ENCODE data around the gene TMEM120B. TPM values are rescaled to one million over a fixed set of nuclear protein-coding genes. Genes with fewer than 3 reads are reported as not detected.
A peak's percentile ranks its signal among the peaks of the same experiment; 100 is the strongest.
"Not testable (repeated sequence)": the region's sequence is repeated elsewhere in the genome, so short reads cannot be mapped to it uniquely, and the experiment has no call there.

TMEM120B gene
- total RNA-seq (2014; rRNA removed; shearing (Covaris generic)), result 10.7 and 12.1 TPM in 2 replicates
- polyA plus RNA-seq (2016; fragmentation: Nextera tagmentation; extraction: Ambion mirVana), result 4.7 and 4.8 TPM in 2 replicates

GRCh38 chr12:121712461-121713256 is at the start of gene TMEM120B:
Gene TMEM120B (plus strand): TSS chr12:121712752. CDS start chr12:121712896, 144 bp downstream.
- peak within 1 kb of the TSS; percentile 88 for H3K27ac ChIP-seq
- no peak for TF ChIP-seq EZH2phosphoT487 (IDR thresholded peaks at IDR 0.05; ENCODE audit: insufficient read depth, low read depth)
- TF ChIP-seq EZH2 (IDR thresholded peaks at IDR 0.05; ENCODE audit: insufficient read depth, poor library complexity, severe bottlenecking), result no peak
- peak; percentile 91 for DNase-seq
- H3K9me3 ChIP-seq (ENCODE audit: low read depth), result no peaks in the 10 kb centered on the region
- H3K4me3 ChIP-seq, result peak within 1 kb of the TSS; percentile 95
- peak within 1 kb of the TSS; percentile 96 for H3K9ac ChIP-seq
- peaks cover 18% of the 10 kb centered on the region for H3F3A ChIP-seq (ENCODE audit: insufficient read depth)
- in situ Hi-C loops (cut with MboI), result no loop called here
- peak within 1 kb of the TSS; percentile 90 for H3K4me2 ChIP-seq (ENCODE audit: unreplicated experiment)
- H3K27me3 ChIP-seq (replicated peaks; ENCODE audit: insufficient read depth), result no peaks in the 10 kb centered on the region
- peak within 1 kb of the TSS; percentile 90 for H2AFZ ChIP-seq
- peaks cover 26% of the 10 kb centered on the region for H3K4me1 ChIP-seq (ENCODE audit: insufficient read depth)
- H3K9me2 ChIP-seq (ENCODE audit: insufficient read depth), result no peaks in the 10 kb centered on the region
- peaks cover 41% of the 10 kb centered on the region for H3K79me2 ChIP-seq (ENCODE audit: insufficient read depth)
- 1 to 2% methylated on average over 33 to 49 of the region's 74 CpGs for whole genome bisulfite sequencing, 2 experiments (ENCODE audit: low coverage in 1 of 2, low lambda C conversion rate in 2 of 2, missing lambda C conversion rate in 2 of 2)
- H4K20me1 ChIP-seq (ENCODE audit: insufficient read depth), result no peaks in the 10 kb centered on the region
- no peaks in the 10 kb centered on the region for H3K36me3 ChIP-seq (ENCODE audit: low read depth)

GRCh38 chr12:121663610-121663929 is 49.0 kb upstream of the TMEM120B start:
- WGBS, 2 experiments (ENCODE audit: low coverage in 1 of 2, low lambda C conversion rate in 2 of 2, missing lambda C conversion rate in 2 of 2), result 95 to 98% methylated on average over 3 of the region's 3 CpGs
- no peaks in the 10 kb centered on the region for H3F3A ChIP-seq (ENCODE audit: insufficient read depth)
- H3K9me3 ChIP-seq (ENCODE audit: low read depth), result no peaks in the 10 kb centered on the region
- DNase-seq, result no peak
- no peak for TF ChIP-seq EZH2 (IDR thresholded peaks at IDR 0.05; ENCODE audit: insufficient read depth, poor library complexity, severe bottlenecking)
- TF ChIP-seq EZH2phosphoT487 (IDR thresholded peaks at IDR 0.05; ENCODE audit: insufficient read depth, low read depth), result no peak
- H3K27ac ChIP-seq, result no peak overlapping the region
- H3K79me2 ChIP-seq (ENCODE audit: insufficient read depth), result no peaks in the 10 kb centered on the region
- H3K9me2 ChIP-seq (ENCODE audit: insufficient read depth), result no peaks in the 10 kb centered on the region
- H3K4me1 ChIP-seq (ENCODE audit: insufficient read depth), result no peaks in the 10 kb centered on the region
- no peak overlapping the region for H3K9ac ChIP-seq
- in situ Hi-C loops (cut with MboI), result no loop called here
- no peak overlapping the region for H3K4me2 ChIP-seq (ENCODE audit: unreplicated experiment)
- no peak overlapping the region for H2AFZ ChIP-seq
- no peaks in the 10 kb centered on the region for H3K36me3 ChIP-seq (ENCODE audit: low read depth)
- no peaks in the 10 kb centered on the region for H4K20me1 ChIP-seq (ENCODE audit: insufficient read depth)
- no peak overlapping the region for H3K4me3 ChIP-seq
- H3K27me3 ChIP-seq (replicated peaks; ENCODE audit: insufficient read depth), result no peaks in the 10 kb centered on the region

- H3K9me2 ChIP-seq (ENCODE audit: insufficient read depth); H4K20me1 ChIP-seq (ENCODE audit: insufficient read depth); H3K27me3 ChIP-seq (replicated peaks; ENCODE audit: insufficient read depth); H2AFZ ChIP-seq; DNase-seq; H3K4me3 ChIP-seq; H3K27ac ChIP-seq; in situ Hi-C loops (cut with MboI); H3F3A ChIP-seq (ENCODE audit: insufficient read depth); H3K9ac ChIP-seq; H3K4me2 ChIP-seq (ENCODE audit: unreplicated experiment); H3K9me3 ChIP-seq (ENCODE audit: low read depth); H3K36me3 ChIP-seq (ENCODE audit: low read depth); H3K4me1 ChIP-seq (ENCODE audit: insufficient read depth); H3K79me2 ChIP-seq (ENCODE audit: insufficient read depth): not testable (repeated sequence)
- WGBS, 2 experiments (ENCODE audit: low coverage in 1 of 2, low lambda C conversion rate in 2 of 2, missing lambda C conversion rate in 2 of 2), result 69 to 75% methylated on average over 6 of the region's 6 CpGs
Measured at GRCh38 chr12:121666829-121667228, 45.7 kb upstream of the TMEM120B start.

- no peaks in the 10 kb centered on the region for H3K9me3 ChIP-seq (ENCODE audit: low read depth)
- peak; percentile 53 for DNase-seq
- no peaks in the 10 kb centered on the region for H3K79me2 ChIP-seq (ENCODE audit: insufficient read depth)
- H3K4me2 ChIP-seq (ENCODE audit: unreplicated experiment), result no peak overlapping the region
- no peaks in the 10 kb centered on the region for H3K9me2 ChIP-seq (ENCODE audit: insufficient read depth)
- no peaks in the 10 kb centered on the region for H4K20me1 ChIP-seq (ENCODE audit: insufficient read depth)
- H3K27ac ChIP-seq, result no peak overlapping the region
- H3K4me1 ChIP-seq (ENCODE audit: insufficient read depth), result peaks cover 8% of the 10 kb centered on the region; the same call in 1 of the 2 replicates
- no peak overlapping the region for H3K4me3 ChIP-seq
- no peaks in the 10 kb centered on the region for H3K36me3 ChIP-seq (ENCODE audit: low read depth)
- TF ChIP-seq EZH2phosphoT487 (IDR thresholded peaks at IDR 0.05; ENCODE audit: insufficient read depth, low read depth) (no peak), EZH2 (IDR thresholded peaks at IDR 0.05; ENCODE audit: insufficient read depth, poor library complexity, severe bottlenecking) (no peak)
- H3K9ac ChIP-seq, result no peak overlapping the region
- in situ Hi-C loops (cut with MboI), result no loop called here
- 75 to 77% methylated on average over 18 of the region's 18 CpGs for WGBS, 2 experiments (ENCODE audit: low coverage in 1 of 2, low lambda C conversion rate in 2 of 2, missing lambda C conversion rate in 2 of 2)
- no peaks in the 10 kb centered on the region for H3K27me3 ChIP-seq (replicated peaks; ENCODE audit: insufficient read depth)
- no peak overlapping the region for H2AFZ ChIP-seq
- H3F3A ChIP-seq (ENCODE audit: insufficient read depth), result no peaks in the 10 kb centered on the region
Measured at GRCh38 chr12:121668750-121669520, 43.6 kb upstream of the TMEM120B start.
